ENCODE measurements around the gene RASGEF1B. TPM values are rescaled to one million over a fixed set of nuclear protein-coding genes. Genes with fewer than 3 reads are reported as not detected.

The RASGEF1B gene
- total and polyA plus RNA-seq, 2 of the 4 experiments (the other 2 are of a cell fraction), result 0.09 to 0.36 TPM

GRCh38 chr4:81395239-81395638 lies 76.5 kb downstream of the RASGEF1B start:
- Histone ChIP-seq H3K4ac (ENCODE audit: low read depth, low read length) (no peak overlapping the region), H2AK5ac (ENCODE audit: low read depth, low read length) (no peak overlapping the region), H2BK5ac (ENCODE audit: low read depth, low read length, poor library complexity, severe bottlenecking) (no peak overlapping the region), H3K27ac (ENCODE audit: insufficient read depth, low read length) (no peak overlapping the region), H2AFZ (replicated peaks; ENCODE audit: low read length, poor library complexity) (no peak overlapping the region), H3K4me3 (ENCODE audit: insufficient read depth, low read depth, low read length) (no peak overlapping the region), H3K14ac (replicated peaks; ENCODE audit: low read depth, low read length) (no peak overlapping the region), H3K27me3 (ENCODE audit: control insufficient read depth, insufficient read depth, low read length) (no peaks in the 10 kb centered on the region; the same call in 1 of the 2 replicates), H2BK15ac (ENCODE audit: low read depth, low read length) (no peak overlapping the region), H3K9me3 (ENCODE audit: control insufficient read depth, insufficient read depth, low read length) (no peaks in the 10 kb centered on the region), H2AK9ac (replicated peaks; ENCODE audit: low read depth, low read length, poor library complexity) (no peak overlapping the region), H3K23ac (ENCODE audit: low read depth, low read length) (no peak overlapping the region), H3K36me3 (ENCODE audit: control insufficient read depth, insufficient read depth, low read length) (no peaks in the 10 kb centered on the region), H4K5ac (ENCODE audit: low read depth, low read length) (no peak overlapping the region), H2BK120ac (ENCODE audit: low read depth, low read length) (no peak overlapping the region), H3K9me1 (ENCODE audit: insufficient read depth, low read length) (no peaks in the 10 kb centered on the region), H3K9ac (ENCODE audit: low read depth, low read length) (no peak overlapping the region), H4K20me1 (ENCODE audit: insufficient read depth, low read length) (no peaks in the 10 kb centered on the region), H3K18ac (ENCODE audit: low read depth, low read length) (no peak overlapping the region), H3K56ac (ENCODE audit: extremely low read depth, insufficient read depth, low read length) (no peak overlapping the region), H4K91ac (ENCODE audit: insufficient read depth, low read depth, low read length) (no peak overlapping the region), H3K4me2 (ENCODE audit: low read depth, low read length) (no peak overlapping the region), H2BK20ac (ENCODE audit: low read depth, low read length) (no peak overlapping the region), H4K8ac (ENCODE audit: low read depth in 2 of 2, low read length in 2 of 2) (no peak overlapping the region), H3K79me1 (ENCODE audit: low read depth in 1 of 2, low read length in 2 of 2) (no peaks in the 10 kb centered on the region), H3K4me1 (ENCODE audit: control insufficient read depth, insufficient read depth, low read length) (no peaks in the 10 kb centered on the region)
- no peak for TF ChIP-seq MAZ (IDR thresholded peaks at IDR 0.05; ENCODE audit: borderline replicate concordance, low read depth, low read length)
- no peak for TF ChIP-seq ELK1 (IDR thresholded peaks at IDR 0.05; ENCODE audit: borderline replicate concordance, low read depth, low read length)
- TF ChIP-seq MXI1 (IDR thresholded peaks at IDR 0.05; ENCODE audit: borderline replicate concordance, low read depth, low read length), result no peak
- TF ChIP-seq CTCF (conservative IDR thresholded peaks at IDR 0.05; ENCODE audit: low read depth, low read length), result no peak
- TF ChIP-seq RCOR1 (IDR thresholded peaks at IDR 0.05; ENCODE audit: insufficient replicate concordance, low read length), result no peak
- TF ChIP-seq USF2 (IDR thresholded peaks at IDR 0.05; ENCODE audit: low read depth, low read length), result no peak
- no peak for TF ChIP-seq CEBPB (IDR thresholded peaks at IDR 0.05; ENCODE audit: low read depth, low read length)
- TF ChIP-seq CHD1 (IDR thresholded peaks at IDR 0.05; ENCODE audit: low read depth, low read length), result no peak
- TF ChIP-seq FOS (IDR thresholded peaks at IDR 0.05; ENCODE audit: low read depth, low read length), result no peak
- no peak for TF ChIP-seq RAD21 (IDR thresholded peaks at IDR 0.05; ENCODE audit: low read length)
- TF ChIP-seq MAFK (IDR thresholded peaks at IDR 0.05; ENCODE audit: low read depth, low read length), result no peak
- TF ChIP-seq RFX5 (IDR thresholded peaks at IDR 0.05; ENCODE audit: low read depth, low read length), result no peak
- TF ChIP-seq NFE2L2 (IDR thresholded peaks at IDR 0.05; ENCODE audit: low read depth, low read length), result no peak
- TF ChIP-seq POLR2A (IDR thresholded peaks at IDR 0.05; ENCODE audit: low read depth, low read length), result no peak
- no peak for TF ChIP-seq SMC3 (IDR thresholded peaks at IDR 0.05; ENCODE audit: low read depth, low read length)
- no peak for TF ChIP-seq BHLHE40 (IDR thresholded peaks at IDR 0.05; ENCODE audit: low read depth, low read length)
- no peak for ATAC-seq (ENCODE audit: low read depth)
- dilution Hi-C loops (cut with HindIII; ENCODE audit: low sequenced_read_pairs, unreplicated experiment) (no loop called here), in situ Hi-C loops (cut with MboI; ENCODE audit: low sequenced_read_pairs) (no loop called here), intact Hi-C loops (cut with micrococcal nuclease) (no loop called here)
- no TSS peak for BruUV-seq (replicated peaks)
- WGBS, 2 experiments (ENCODE audit: extremely low coverage in 2 of 2, insufficient read length in 1 of 2), result 97% methylated on average over 3 of the region's 3 CpGs; no CpG with 5 or more reads in 1 of the 2 experiments
- DNase-seq, result no peak
- CTCF ChIA-PET, result interaction anchor here (0.8 kb wide), 1 partner anchor 524 kb away, joined by 3 read pairs; no protein-coding TSS in a partner anchor
- POLR2A ChIA-PET (ENCODE audit: unreplicated experiment), result no interaction called here

All from IMR-90 (cell line).